Hematopoietic multipotent progenitor cell treated with erythropoietin and hydrocortisone succinate and interleukin-3 and kit ligand, for 17 days (in vitro differentiated cells): ENCODE data around the gene COX6B2.

ENCODE experiments used
- DNase-seq: peaks from one replicate; pipeline ENCODE4 v3.0.0-alpha.2; 2015; ENCODE audit warnings: low spot score

COX6B2 gene

DNA sequence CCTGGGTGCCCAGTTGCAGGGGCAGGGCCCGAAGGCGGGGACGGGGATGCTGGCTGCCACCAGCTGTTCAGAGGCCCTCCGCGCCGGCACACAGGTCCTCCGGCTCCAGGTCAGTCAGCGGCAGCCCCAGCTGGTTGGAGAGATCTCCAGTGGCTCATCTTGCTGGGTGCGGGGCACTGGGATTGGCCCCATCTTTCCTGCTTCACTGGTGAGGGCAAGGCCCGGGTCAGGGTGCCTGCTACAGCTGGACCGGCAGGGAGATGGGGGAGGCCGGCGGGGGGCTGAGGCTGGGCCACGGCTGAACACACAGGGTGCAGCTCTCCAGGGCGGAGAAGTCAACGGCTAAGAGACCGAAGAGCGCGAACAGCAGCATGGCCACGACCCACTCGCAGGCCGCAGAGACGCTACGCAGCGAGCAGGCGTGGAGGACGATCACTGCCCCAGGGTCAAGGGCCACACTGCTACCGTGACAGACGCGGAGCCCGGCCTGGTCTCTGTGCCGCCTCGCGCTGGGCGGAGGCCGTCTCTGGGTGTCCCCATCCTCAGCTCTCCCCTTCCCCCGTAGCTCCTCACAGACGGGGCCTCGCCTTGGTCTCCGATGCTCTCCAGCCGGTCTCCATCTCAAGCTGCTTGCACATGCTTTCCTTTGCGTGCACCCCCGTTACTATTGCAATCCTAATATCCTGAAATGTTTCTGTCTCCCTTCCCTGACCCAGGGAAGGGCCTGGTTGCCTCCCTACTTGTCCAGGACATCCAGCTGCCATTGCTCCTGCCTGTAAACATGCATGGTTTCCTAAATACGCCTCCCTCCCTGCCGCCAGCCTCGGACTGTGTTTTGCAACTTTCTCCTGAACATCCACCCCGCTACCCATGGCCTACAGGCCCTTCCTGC, 41.7 kb downstream of the COX6B2 start:
- no peak for DNase-seq

DNA sequence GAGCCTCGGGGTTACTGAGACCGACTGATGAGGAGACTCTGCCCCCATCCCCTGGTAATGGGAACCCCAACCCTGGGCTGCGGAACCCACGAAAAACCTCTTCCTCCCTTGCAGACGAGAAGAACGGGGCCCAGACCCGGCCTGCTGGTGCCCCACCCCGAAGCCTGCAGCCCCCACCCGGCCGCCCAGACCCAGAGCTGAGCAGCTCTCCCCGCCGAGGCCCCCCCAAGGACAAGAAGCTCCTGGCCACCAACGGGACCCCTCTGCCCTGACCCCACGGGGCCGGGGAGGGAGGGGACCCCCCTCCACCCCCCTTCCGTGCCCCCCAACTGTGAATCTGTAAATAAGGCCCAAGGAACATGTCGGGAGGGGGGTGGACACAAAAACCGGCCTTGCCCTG, 42.7 kb downstream of the COX6B2 start:
- no peak for DNase-seq

DNA sequence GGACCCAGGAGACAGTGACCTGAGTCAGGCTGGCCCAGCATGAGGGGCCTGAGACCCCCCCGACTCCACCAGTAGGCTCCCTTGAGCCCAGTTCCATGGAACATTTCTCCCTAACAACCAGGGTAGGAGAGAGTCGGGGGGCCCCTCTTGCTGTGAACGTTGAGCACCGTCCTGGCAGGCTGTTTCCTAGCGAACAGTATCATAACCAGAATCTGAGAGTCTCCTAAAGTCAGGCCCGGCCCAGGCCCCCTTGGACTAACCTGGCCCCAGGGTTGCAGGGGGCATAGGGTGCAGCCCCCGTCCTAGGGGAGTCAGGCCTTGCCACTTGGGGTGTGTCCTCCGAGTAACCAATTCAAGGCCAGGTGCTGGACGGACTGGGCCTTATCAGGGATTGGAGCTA, 43.1 kb downstream of the COX6B2 start:
- no peak for DNase-seq

DNA sequence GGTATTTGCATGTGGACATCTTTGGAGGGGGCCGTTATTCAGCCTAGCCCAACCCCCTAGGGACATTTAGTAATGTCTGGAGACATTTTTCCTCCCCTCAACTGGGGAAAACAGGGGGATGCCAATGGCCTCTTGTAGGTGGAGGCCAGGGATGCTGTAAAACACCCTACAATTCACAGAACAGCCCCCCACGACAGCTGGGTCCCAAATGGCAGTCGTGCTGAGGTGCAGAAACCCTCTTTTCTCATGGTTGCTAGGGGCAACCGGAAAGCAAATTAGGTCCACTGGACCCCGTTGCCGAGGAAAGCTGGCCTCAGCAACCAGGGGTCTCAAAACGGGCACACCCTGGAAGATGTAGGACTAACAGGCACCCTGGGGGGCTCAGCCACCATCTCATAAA, 44.0 kb downstream of the COX6B2 start:
- no peak for DNase-seq

DNA sequence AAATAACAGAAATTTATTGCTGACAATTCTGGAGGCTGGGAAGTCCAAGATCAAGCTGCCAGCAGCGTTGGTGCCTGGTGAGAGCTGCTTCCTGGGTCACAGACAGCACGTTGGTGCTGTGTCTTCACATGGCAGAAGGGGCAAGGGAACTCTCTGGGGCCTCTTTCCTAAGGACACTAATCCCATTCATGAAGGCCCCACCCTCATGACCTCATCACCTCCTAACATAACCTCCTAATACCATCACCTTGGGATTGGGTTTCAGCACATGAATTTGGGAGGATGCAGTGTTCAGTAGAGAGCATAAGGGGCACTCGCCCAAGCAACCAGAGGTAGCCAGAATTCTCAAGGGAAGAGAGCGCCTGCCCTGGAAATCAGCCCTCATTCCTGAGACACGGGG, 45.1 kb downstream of the COX6B2 start:
- no peak for DNase-seq

DNA sequence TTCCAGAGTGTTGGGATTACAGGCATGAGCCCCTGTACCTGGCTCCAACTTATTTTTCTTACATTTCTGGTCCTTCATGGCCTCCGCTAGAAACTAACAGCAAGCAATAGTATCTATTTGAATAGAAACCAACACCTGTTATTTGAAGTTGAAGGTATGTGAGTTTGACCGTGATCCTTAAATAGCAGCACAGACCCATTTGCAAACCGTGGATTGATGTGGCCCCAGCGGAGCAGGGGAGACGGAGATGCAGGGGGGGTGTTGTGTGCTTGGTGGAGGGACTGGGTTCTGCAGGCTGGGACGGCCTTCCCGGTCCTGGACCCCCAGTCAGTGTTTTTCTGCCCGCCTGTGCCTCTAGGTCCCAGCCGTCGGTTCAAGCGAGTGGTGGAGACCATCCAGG, 46.2 kb downstream of the COX6B2 start:
- DNase-seq = no peak

DNA sequence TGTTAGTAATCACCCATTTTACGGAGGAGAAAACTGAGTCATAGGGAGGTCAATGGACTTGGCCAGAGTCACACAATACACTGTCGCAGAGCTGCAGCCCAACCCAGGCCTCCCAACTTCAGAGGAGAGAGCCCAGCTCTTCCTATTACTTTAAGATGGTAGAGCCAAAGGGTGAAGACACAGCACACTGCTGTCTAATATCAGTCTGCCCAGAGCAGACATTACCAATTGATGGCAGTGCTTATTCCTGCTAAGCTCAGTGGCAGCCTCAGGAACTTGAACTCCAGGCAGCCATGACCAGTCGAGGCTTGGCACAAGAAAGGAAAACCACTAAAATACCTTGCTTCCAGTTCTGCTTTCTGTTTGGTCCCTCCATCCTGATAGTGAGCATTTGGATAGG, 47.8 kb downstream of the COX6B2 start:
- no peak for DNase-seq

DNA sequence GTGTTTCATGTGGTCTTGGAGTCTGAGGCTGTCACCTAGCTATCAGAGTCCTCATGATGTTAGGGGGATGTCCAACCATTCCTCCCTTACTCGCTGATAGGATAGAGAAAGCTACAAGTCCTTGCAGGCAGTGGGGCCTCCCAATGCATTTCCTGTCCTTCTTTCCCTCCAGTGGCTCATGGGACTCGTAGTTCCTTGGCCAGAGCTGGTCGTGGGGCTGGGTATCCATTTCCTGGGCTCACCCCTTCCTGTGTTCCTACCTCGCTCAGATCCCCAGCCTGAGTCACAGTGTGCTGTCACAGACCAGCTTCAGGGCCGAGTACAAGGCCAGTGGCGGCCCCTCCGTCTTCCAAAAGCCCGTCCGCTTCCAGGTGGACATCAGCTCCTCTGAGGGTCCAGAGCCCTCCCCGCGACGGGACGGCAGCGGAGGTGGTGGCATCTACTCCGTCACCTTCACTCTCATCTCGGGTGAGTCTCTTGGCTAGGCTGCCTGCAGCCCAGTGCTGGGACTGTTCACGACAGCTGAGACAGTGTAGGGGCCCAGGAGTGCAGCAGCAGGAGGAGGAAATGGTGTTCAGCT, 48.4 kb downstream of the COX6B2 start:
- no peak for DNase-seq

DNA sequence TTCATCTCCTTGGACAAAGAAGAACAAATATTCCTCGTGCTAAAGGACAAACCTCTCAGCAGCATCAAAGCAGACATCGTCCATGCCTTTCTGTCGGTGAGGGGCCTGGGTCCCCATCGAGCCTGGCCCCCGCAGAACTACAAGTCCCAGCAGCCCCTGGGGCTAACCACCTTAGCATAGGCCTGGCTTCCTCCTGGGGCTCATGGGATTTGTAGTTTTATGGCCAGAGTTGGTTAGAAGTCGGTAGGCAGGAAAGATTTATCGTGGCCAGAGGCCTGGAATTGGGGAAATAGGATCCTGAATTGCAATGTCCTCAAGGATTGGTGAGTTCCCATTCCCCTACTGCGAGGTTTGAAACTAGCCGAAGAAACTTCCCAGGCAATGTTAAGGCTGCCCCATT, 49.0 kb downstream of the COX6B2 start:
- peak; percentile 47 for DNase-seq

DNA sequence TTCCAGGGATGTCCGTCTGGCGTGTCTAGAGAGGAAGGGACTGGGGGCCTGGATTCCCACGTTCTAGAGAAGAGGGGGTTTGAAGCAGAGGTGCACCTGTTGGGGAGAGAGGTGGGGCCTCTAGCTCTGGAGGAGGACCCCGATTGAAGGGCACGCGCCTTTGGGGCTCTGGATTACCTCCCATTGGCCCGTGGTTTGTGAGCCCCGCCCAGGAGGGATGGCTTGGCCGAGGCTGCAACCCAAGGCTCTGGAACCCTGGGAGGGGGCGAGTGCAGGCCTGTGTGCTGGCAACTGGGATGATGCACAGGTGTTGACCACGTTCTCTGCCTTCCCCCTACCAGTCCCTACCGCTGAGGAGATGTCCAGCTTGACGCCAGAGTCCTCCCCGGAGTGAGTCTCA, 49.5 kb downstream of the COX6B2 start:
- no peak for DNase-seq

DNA sequence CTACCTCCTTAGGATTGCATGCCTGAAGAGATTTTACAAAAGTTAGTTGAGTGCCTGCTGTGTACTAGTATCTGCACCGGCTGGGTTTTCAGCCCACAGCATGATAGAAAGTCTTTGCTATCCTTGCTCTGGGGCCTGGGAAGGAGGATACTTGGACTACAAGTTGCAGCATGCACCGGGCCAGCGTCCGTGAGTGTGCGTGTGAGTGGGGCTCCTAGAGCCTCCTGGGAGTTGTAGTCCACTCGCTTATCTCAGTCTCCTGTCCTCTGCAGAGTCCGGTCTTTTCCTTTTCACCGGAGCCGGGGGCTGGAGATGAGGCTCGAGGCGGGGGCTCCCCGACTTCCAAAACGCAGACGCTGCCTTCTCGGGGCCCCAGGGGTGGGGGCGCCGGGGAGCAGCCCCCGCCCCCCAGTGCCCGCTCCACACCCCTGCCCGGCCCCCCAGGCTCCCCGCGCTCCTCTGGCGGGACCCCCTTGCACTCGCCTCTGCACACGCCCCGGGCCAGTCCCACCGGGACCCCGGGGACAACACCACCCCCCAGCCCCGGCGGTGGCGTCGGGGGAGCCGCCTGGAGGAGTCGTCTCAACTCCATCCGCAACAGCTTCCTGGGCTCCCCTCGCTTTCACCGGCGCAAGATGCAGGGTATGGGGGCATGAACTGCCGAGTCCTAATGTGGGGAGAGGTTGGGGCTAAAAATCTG, 50.1 kb downstream of the COX6B2 start:
- peak; percentile 44 for DNase-seq

DNA sequence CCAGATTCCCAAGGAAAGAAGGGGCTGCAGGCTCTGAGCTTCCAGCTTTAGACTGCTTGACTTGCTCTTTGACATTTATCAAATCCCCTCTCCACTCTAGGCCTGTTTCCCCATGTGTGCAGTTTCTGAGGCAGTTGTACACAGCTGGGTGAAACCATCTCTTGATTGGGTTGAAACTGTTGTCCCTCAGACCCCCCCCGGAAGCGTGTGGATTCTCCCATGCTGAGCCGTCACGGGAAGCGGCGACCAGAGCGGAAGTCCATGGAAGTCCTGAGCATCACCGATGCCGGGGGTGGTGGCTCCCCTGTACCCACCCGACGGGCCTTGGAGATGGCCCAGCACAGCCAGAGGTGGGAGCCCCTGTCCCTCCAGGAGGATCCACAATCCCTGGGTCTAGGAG, 51.0 kb downstream of the COX6B2 start:
- DNase-seq = no peak

DNA sequence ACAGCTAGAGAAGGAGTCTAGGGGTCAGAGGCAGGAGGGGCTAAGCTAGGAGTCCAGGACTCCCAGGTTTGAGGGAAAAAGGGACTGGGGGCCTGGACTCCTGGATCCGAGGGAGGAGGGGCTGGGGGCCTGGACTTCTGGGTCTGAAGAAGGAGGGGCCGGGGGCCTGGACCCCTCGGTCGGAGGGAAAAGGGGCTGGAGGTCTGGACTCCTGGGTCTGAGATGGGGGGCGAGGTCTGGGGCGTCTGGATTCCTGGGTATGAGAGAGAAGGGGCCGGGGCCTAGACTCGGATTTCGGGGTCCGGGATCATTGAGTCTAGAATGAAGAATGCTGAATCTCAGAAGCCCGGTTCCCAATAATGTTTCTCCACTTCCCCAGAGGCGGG, 52.2 kb downstream of the COX6B2 start:
- no peak for DNase-seq

DNA sequence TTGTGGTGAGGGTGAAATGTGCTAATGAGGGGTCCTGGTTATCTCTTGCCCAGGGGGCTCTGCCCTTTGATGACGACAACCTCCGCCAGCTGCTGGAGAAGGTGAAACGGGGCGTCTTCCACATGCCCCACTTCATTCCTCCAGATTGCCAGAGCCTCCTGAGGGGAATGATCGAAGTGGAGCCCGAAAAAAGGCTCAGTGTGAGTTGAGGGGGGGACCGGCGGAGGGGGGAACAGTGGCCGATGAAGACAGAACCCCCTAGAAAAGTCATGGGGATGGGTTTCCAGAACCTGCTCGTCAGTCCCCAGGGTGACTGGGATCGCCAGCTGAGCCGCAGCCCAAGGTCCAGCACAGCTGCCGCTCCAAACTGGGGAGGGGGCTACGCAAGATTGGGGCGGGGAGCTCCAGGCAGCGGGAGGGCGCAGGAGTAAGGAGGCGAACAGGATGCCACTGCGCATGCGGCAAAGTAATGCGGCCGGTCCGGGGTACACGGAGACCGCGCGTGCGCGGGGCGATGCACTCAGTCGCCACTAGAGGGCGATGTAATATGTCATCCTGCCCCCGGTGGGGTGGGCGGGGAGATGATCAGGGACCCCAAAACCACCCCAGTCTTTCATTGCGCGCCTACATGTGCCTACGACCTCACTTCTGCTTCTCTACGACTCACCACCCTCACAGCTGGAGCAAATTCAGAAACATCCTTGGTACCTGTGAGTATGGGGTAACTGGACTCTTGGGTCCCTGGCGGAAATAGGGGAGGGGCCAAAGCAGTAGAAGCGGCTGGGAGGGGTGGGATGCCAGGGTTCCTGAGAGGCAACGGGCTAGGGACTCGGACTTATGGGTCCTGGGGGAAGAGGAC, 52.8 kb downstream of the COX6B2 start:
- DNase-seq = peak; percentile 90

DNA sequence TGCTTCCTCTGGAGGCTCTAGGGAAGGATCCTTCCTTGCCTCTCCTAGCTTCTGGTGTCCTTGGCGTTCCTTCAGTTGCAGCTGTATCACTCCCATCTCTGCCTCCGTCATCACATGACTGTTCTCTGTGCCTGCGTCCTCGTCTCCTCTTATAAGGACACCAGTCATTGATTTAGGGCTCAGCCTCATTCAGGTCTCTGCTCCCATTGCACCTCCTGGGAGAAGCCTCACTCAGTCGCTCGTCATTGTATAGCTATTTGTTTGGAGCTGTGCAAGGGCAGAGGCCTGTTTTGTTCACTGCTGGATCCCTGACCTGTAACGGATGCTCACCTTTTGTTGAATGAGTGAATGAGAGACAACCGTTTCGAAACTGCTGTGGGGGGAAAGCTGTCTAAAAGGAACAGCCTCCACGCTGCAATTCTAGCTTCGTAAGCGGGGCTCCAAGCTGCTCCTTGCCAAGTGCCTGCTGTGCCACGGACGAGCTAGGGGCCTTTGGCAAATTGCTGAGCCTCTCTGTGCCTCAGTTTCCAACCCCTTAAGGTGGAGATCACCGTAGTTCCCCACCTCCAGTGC, 53.5 kb downstream of the COX6B2 start:
- DNase-seq = no peak

DNA sequence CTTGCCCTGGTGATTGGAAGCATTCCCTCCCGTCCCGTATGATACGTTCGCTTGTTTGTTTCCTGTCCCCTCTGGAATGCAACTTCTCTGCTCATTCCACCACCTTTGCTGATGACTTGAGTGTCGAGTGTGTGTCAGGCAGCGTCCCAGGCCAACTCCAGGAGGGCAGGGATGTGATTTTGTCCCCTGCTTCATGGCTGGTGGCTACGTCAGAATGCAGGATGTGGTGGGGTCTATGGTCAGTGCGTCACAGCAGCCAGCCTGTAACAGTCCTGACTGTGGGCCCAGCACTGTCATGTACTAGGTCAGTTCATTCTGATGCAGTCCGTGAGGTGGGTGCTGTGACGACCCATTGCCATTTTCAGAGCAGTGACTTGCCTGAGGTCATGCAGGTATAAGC, 54.5 kb downstream of the COX6B2 start:
- no peak for DNase-seq
